OCI-LY3 (cell line): Measurements from ENCODE around the gene BEGAIN.

Experiments
- H2AFZ ChIP-seq: fragments of 200-600, 300-600 bp; shearing (Covaris generic); 2 replicates; pipeline ENCODE4 v1.6.0; 2014; ENCODE audit warnings: antibody characterized with exemption, low read depth, low read length
- H3K27ac ChIP-seq: fragments of 200-600, 300-600 bp; sonication (generic); 2 replicates; pipeline ENCODE4 v1.5.1; 2014; ENCODE audit warnings: mild to moderate bottlenecking, low read length, moderate library complexity, mixed read lengths
- H3K27me3 ChIP-seq: fragments of 200-600, 300-600 bp; sonication (generic); 2 replicates; pipeline ENCODE4 v1.6.1; 2014; ENCODE audit warnings: low read depth, low read length, mixed read lengths
- H3K36me3 ChIP-seq: fragments of 200-600, 300-600 bp; sonication (generic); replicated peaks from 2 replicates; pipeline ENCODE3; 2014; ENCODE audit warnings: low read depth, low read length, mixed read lengths
- H3K4me1 ChIP-seq: fragments of 300-600, 200-600 bp; sonication (generic); 2 replicates; pipeline ENCODE4 v1.6.1; 2014; ENCODE audit warnings: low read length, mixed read lengths
- H3K4me2 ChIP-seq: fragments of 200-600, 300-600 bp; sonication (generic); 2 replicates; pipeline ENCODE4 v1.6.1; 2014; ENCODE audit warnings: low read length, mixed read lengths
- H3K4me3 ChIP-seq: fragments of 300-600, 200-600 bp; sonication (generic); 2 replicates; pipeline ENCODE4 v1.5.1; 2014; ENCODE audit warnings: antibody characterized with exemption, mild to moderate bottlenecking, low read length, moderate library complexity
- H3K79me2 ChIP-seq: fragments of 300-600, 200-600 bp; shearing (Covaris generic); 2 replicates; pipeline ENCODE4 v1.6.1; 2014; ENCODE audit warnings: mild to moderate bottlenecking, low read length, mixed read lengths
- H3K9ac ChIP-seq: fragments of 300-600, 200-600 bp; shearing (Covaris generic); 2 replicates; pipeline ENCODE4 v1.6.0; 2014; ENCODE audit warnings: mild to moderate bottlenecking, low read length, moderate library complexity
- H3K9me3 ChIP-seq: fragments of 200-600, 300-600 bp; shearing (Covaris generic); 2 replicates; pipeline ENCODE4 v1.6.1; 2014; ENCODE audit warnings: low read length, mixed read lengths; ENCODE audit not compliant: insufficient read depth
- H4K20me1 ChIP-seq: fragments of 200-600, 300-600 bp; sonication (generic); 2 replicates; pipeline ENCODE4 v1.6.1; 2016; ENCODE audit warnings: low read length, mixed read lengths; ENCODE audit not compliant: insufficient read depth
- EZH2phosphoT487 ChIP-seq: fragments of 200-600 bp; shearing (Covaris generic); IDR thresholded peaks from 2 replicates; pipeline ENCODE4 v1.6.1; 2018; ENCODE audit warnings: antibody characterized with exemption, mixed run types, low read depth
- TF ChIP-seq, protein P1 (sequence below): fragments of 200-600, 300-600 bp; sonication (generic); IDR thresholded peaks from 2 replicates; pipeline ENCODE4 v1.5.1; 2014; ENCODE audit warnings: antibody characterized with exemption, low read length, low read depth

Gene BEGAIN

DNA sequence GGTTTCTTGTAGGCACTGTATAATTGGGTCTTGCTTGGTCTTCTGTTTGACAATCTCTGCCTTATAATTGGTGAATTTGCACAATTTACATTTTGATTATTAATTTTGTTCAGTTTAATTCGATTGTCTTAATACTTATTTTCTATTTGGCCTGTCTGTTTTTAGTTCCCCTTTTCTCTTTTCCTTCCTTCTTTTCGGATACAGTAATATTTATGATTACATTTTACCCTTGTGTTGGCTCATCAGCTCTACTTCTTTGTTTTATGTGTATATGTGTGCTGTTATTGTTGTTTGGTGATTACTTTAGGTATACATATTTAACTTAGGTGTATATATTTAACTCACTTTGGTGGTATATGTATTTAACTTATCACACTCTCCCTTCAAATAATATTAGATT is 12.8 kb upstream of the BEGAIN start:
- Histone ChIP-seq H3K4me2 (no peak overlapping the region), H3K4me3 (no peak overlapping the region), H3K79me2 (no peaks in the 10 kb centered on the region), H3K27ac (no peak overlapping the region), H3K4me1 (no peaks in the 10 kb centered on the region), H3K9ac (no peak overlapping the region), H4K20me1 (no peaks in the 10 kb centered on the region), H3K9me3 (peaks cover 4% of the 10 kb centered on the region; the same call in 1 of the 2 replicates), H2AFZ (no peak overlapping the region), H3K27me3 (peaks cover 27% of the 10 kb centered on the region), H3K36me3 (no peaks in the 10 kb centered on the region)
- TF ChIP-seq EZH2phosphoT487 = no peak
- TF ChIP-seq, protein P1, sequence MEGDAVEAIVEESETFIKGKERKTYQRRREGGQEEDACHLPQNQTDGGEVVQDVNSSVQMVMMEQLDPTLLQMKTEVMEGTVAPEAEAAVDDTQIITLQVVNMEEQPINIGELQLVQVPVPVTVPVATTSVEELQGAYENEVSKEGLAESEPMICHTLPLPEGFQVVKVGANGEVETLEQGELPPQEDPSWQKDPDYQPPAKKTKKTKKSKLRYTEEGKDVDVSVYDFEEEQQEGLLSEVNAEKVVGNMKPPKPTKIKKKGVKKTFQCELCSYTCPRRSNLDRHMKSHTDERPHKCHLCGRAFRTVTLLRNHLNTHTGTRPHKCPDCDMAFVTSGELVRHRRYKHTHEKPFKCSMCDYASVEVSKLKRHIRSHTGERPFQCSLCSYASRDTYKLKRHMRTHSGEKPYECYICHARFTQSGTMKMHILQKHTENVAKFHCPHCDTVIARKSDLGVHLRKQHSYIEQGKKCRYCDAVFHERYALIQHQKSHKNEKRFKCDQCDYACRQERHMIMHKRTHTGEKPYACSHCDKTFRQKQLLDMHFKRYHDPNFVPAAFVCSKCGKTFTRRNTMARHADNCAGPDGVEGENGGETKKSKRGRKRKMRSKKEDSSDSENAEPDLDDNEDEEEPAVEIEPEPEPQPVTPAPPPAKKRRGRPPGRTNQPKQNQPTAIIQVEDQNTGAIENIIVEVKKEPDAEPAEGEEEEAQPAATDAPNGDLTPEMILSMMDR = no peak

DNA sequence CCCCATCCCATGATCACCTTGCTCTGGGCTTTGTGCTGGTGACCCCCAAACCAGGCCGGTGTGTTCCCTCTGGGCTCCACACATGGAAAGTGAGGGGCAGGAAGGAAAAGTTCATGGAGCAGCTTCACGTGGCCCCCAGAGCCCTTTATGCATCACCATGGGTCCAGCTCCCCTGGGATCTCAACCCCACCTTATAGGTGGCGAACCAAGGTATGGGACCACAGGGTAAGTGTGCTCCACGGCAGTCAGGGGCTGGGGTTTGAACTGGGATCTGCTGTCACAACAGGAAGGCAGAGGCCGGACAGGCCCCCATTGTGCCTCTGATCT is 7.4 kb upstream of the BEGAIN start:
- Histone ChIP-seq H2AFZ (no peak overlapping the region), H3K4me2 (no peak overlapping the region), H3K9ac (no peak overlapping the region), H3K9me3 (no peaks in the 10 kb centered on the region), H3K4me1 (no peaks in the 10 kb centered on the region), H3K79me2 (no peaks in the 10 kb centered on the region), H3K36me3 (no peaks in the 10 kb centered on the region), H3K27ac (no peak overlapping the region), H3K4me3 (no peak overlapping the region), H4K20me1 (no peaks in the 10 kb centered on the region), H3K27me3 (peaks cover 29% of the 10 kb centered on the region)
- TF ChIP-seq EZH2phosphoT487 = no peak

- TF ChIP-seq, protein P1 = no peak
- TF ChIP-seq EZH2phosphoT487 = no peak
- Histone ChIP-seq H3K4me1 (no peaks in the 10 kb centered on the region), H2AFZ (no peak overlapping the region), H3K9me3 (no peaks in the 10 kb centered on the region), H3K79me2 (no peaks in the 10 kb centered on the region), H4K20me1 (no peaks in the 10 kb centered on the region), H3K9ac (no peak overlapping the region), H3K4me2 (no peak overlapping the region), H3K36me3 (no peaks in the 10 kb centered on the region), H3K27ac (no peak overlapping the region), H3K4me3 (no peak overlapping the region), H3K27me3 (peaks cover 23% of the 10 kb centered on the region)
Measured at GRCh38 chr14:100593751-100594624, 6.8 kb upstream of the BEGAIN start.

GRCh38 chr14:100592972-100593371 is 5.8 kb upstream of the BEGAIN start:
- Histone ChIP-seq H4K20me1 (no peaks in the 10 kb centered on the region), H2AFZ (no peak overlapping the region), H3K4me3 (no peak overlapping the region), H3K27me3 (peaks cover 13% of the 10 kb centered on the region), H3K36me3 (no peaks in the 10 kb centered on the region), H3K79me2 (no peaks in the 10 kb centered on the region), H3K4me1 (no peaks in the 10 kb centered on the region), H3K4me2 (no peak overlapping the region), H3K27ac (no peak overlapping the region), H3K9me3 (no peaks in the 10 kb centered on the region), H3K9ac (no peak overlapping the region)
- TF ChIP-seq EZH2phosphoT487 = no peak
- TF ChIP-seq, protein P1 = no peak
